ENCODE data around the gene CDH3.

- TF ChIP-seq CTCF (IDR thresholded peaks at IDR 0.05; ENCODE audit: insufficient read depth, low read depth, low read length): no peak
- TF ChIP-seq EZH2 (IDR thresholded peaks at IDR 0.05; ENCODE audit: insufficient read depth, low read length): no peak
Measured at GRCh38 chr16:68713361-68713760, 68.3 kb downstream of the CDH3 start.
